Mammary epithelial cell (primary cell): ENCODE results near the gene KIRREL2.

Source experiments
- CTCF ChIP-seq, 2 donors: IDR thresholded peaks in 1 of 2; conservative IDR thresholded peaks in 1 of 2; 2 replicates each; pipeline ENCODE4 v1.5.1; 2011 to 2012; ENCODE audit warnings: inconsistent platforms in 2 of 2, low read length in 2 of 2, mild to moderate bottlenecking in 2 of 2, control low read depth in 1 of 2, low read depth in 1 of 2; ENCODE audit not compliant: insufficient read depth in 1 of 2; ENCODE audit errors: extremely low read depth in 1 of 2
- EZH2 ChIP-seq: IDR thresholded peaks from 2 replicates; pipeline ENCODE4 v1.6.1; 2012; ENCODE audit warnings: low read length, inconsistent platforms, borderline replicate concordance

- TF ChIP-seq CTCF (conservative IDR thresholded peaks at IDR 0.05 in 1 of 2, IDR thresholded peaks at IDR 0.05 in 1 of 2; ENCODE audit: extremely low read depth in 1 of 2, insufficient read depth in 1 of 2, low read depth in 1 of 2, low read length in 2 of 2), result no peak
- TF ChIP-seq EZH2, result no peak
Measured at GRCh38 chr19:35868172-35868822, 11.6 kb downstream of the KIRREL2 start, which contains the start of gene APLP1.
